ENCODE data around the gene RUNX2. TPM values are rescaled to one million over a fixed set of nuclear protein-coding genes. Genes with fewer than 3 reads are reported as not detected.

RUNX2 gene
- total and polyA plus RNA-seq, 2 of the 8 experiments (the other 6 are each of a cell fraction or from before 2014, with no cell fraction given), result 0.26 to 1.2 TPM

DNA sequence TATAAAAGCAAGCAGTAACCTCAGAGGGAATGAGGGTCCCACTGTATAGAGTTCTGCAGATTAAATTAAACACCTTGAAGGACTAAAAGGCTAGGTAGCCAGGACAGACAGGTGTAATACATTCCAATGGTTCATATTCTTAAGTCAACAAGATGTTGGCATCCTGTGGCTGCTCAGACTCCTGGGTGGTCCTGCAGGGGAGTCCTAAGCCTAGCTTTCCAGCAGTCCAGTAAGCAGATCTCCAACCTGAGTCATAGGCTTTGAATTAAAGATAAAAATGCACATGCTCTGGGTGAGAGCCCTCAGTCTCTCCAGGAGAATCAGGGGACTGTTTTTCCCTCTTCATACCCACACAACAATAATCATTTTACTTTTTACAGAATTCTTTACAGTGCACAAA, 356.9 kb downstream of the RUNX2 start (continued):
- TF ChIP-seq CHD7 (IDR thresholded peaks at IDR 0.05; ENCODE audit: insufficient replicate concordance, low read length), result no peak
- TF ChIP-seq SP2 (IDR thresholded peaks at IDR 0.05; ENCODE audit: low read length), result no peak

Measured in H1 (cell line).